ENCODE measurements around the gene FRMD1. TPM values are rescaled to one million over a fixed set of nuclear protein-coding genes. Genes with fewer than 3 reads are reported as not detected.

FRMD1 gene
- total RNA-seq, 1 donor: under 0.01 TPM

GRCh38 chr6:168095171-168095691 is 16.2 kb upstream of the FRMD1 start:
- Histone ChIP-seq H3K36me3 (ENCODE audit: insufficient read depth, low read length) (no peaks in the 10 kb centered on the region), H2AFZ (ENCODE audit: low read length) (no peak overlapping the region), H3K4me2 (ENCODE audit: insufficient read depth, low read length) (no peak overlapping the region), H4K20me1 (ENCODE audit: insufficient read depth, low read length) (no peaks in the 10 kb centered on the region), H3K4me1 (ENCODE audit: insufficient read depth, low read length) (no peaks in the 10 kb centered on the region), H3K9me3 (ENCODE audit: low read depth, low read length) (no peaks in the 10 kb centered on the region), H3K4me3 (ENCODE audit: insufficient read depth, low read length) (no peak overlapping the region), H3K27ac (ENCODE audit: low read depth, low read length) (no peak overlapping the region), H3K27me3 (ENCODE audit: insufficient read depth, low read length) (no peaks in the 10 kb centered on the region), H3K79me2 (ENCODE audit: insufficient read depth, low read length) (no peaks in the 10 kb centered on the region)
- DNase-seq (ENCODE audit: insufficient read length, low spot score, missing footprints): peak; percentile 63
- TF ChIP-seq, protein P1, sequence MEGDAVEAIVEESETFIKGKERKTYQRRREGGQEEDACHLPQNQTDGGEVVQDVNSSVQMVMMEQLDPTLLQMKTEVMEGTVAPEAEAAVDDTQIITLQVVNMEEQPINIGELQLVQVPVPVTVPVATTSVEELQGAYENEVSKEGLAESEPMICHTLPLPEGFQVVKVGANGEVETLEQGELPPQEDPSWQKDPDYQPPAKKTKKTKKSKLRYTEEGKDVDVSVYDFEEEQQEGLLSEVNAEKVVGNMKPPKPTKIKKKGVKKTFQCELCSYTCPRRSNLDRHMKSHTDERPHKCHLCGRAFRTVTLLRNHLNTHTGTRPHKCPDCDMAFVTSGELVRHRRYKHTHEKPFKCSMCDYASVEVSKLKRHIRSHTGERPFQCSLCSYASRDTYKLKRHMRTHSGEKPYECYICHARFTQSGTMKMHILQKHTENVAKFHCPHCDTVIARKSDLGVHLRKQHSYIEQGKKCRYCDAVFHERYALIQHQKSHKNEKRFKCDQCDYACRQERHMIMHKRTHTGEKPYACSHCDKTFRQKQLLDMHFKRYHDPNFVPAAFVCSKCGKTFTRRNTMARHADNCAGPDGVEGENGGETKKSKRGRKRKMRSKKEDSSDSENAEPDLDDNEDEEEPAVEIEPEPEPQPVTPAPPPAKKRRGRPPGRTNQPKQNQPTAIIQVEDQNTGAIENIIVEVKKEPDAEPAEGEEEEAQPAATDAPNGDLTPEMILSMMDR (IDR thresholded peaks at IDR 0.05; ENCODE audit: extremely low read depth, low read depth, low read length): no peak

GRCh38 chr6:168093634-168094033 is 14.6 kb upstream of the FRMD1 start:
- H3K79me2 ChIP-seq (ENCODE audit: insufficient read depth, low read length): no peaks in the 10 kb centered on the region
- H3K27me3 ChIP-seq (ENCODE audit: insufficient read depth, low read length): no peaks in the 10 kb centered on the region
- H2AFZ ChIP-seq (ENCODE audit: low read length): no peak overlapping the region
- H3K27ac ChIP-seq (ENCODE audit: low read depth, low read length): no peak overlapping the region
- H3K9me3 ChIP-seq (ENCODE audit: low read depth, low read length): no peaks in the 10 kb centered on the region
- TF ChIP-seq, protein P1 (IDR thresholded peaks at IDR 0.05; ENCODE audit: extremely low read depth, low read depth, low read length): no peak
- no peaks in the 10 kb centered on the region for H4K20me1 ChIP-seq (ENCODE audit: insufficient read depth, low read length)
- DNase-seq (ENCODE audit: insufficient read length, low spot score, missing footprints): no peak
- H3K36me3 ChIP-seq (ENCODE audit: insufficient read depth, low read length): no peaks in the 10 kb centered on the region
- H3K4me1 ChIP-seq (ENCODE audit: insufficient read depth, low read length): no peaks in the 10 kb centered on the region
- H3K4me3 ChIP-seq (ENCODE audit: insufficient read depth, low read length): no peak overlapping the region
- H3K4me2 ChIP-seq (ENCODE audit: insufficient read depth, low read length): no peak overlapping the region

DNA sequence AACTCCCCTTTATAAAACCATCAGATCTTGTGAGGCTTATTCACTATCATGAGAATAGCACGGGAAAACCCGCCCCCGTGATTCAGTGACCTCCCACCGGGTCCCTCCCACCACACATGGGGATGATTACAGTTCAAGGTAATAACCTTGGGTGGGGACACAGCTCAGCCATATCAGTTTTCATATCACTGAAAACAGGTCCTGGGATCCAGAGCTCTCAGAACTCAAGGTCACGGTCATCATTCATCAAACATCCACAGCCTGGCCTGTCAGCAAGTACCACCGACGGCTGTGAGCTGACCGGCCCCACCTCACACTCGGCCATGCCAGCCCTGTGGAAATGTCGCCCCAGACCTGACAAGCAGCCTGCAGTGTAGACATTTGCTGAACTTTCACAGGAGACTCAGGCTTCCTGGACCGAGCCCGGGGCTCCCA is 14.1 kb upstream of the FRMD1 start:
- Histone ChIP-seq H3K79me2 (ENCODE audit: insufficient read depth, low read length) (no peaks in the 10 kb centered on the region), H2AFZ (ENCODE audit: low read length) (no peak overlapping the region), H3K4me1 (ENCODE audit: insufficient read depth, low read length) (no peaks in the 10 kb centered on the region), H4K20me1 (ENCODE audit: insufficient read depth, low read length) (no peaks in the 10 kb centered on the region), H3K4me3 (ENCODE audit: insufficient read depth, low read length) (no peak overlapping the region), H3K4me2 (ENCODE audit: insufficient read depth, low read length) (no peak overlapping the region), H3K36me3 (ENCODE audit: insufficient read depth, low read length) (no peaks in the 10 kb centered on the region), H3K27me3 (ENCODE audit: insufficient read depth, low read length) (no peaks in the 10 kb centered on the region), H3K9me3 (ENCODE audit: low read depth, low read length) (no peaks in the 10 kb centered on the region), H3K27ac (ENCODE audit: low read depth, low read length) (no peak overlapping the region)
- TF ChIP-seq, protein P1 (IDR thresholded peaks at IDR 0.05; ENCODE audit: extremely low read depth, low read depth, low read length): no peak
- DNase-seq (ENCODE audit: insufficient read length, low spot score, missing footprints): no peak

- H3K4me3 ChIP-seq (ENCODE audit: insufficient read depth, low read length): no peak overlapping the region
- no peaks in the 10 kb centered on the region for H3K36me3 ChIP-seq (ENCODE audit: insufficient read depth, low read length)
- no peaks in the 10 kb centered on the region for H3K79me2 ChIP-seq (ENCODE audit: insufficient read depth, low read length)
- no peaks in the 10 kb centered on the region for H4K20me1 ChIP-seq (ENCODE audit: insufficient read depth, low read length)
- no peak overlapping the region for H3K4me2 ChIP-seq (ENCODE audit: insufficient read depth, low read length)
- H2AFZ ChIP-seq (ENCODE audit: low read length): no peak overlapping the region
- DNase-seq (ENCODE audit: insufficient read length, low spot score, missing footprints): no peak
- no peak overlapping the region for H3K27ac ChIP-seq (ENCODE audit: low read depth, low read length)
- H3K4me1 ChIP-seq (ENCODE audit: insufficient read depth, low read length): no peaks in the 10 kb centered on the region
- H3K9me3 ChIP-seq (ENCODE audit: low read depth, low read length): no peaks in the 10 kb centered on the region
- H3K27me3 ChIP-seq (ENCODE audit: insufficient read depth, low read length): no peaks in the 10 kb centered on the region
- TF ChIP-seq, protein P1 (IDR thresholded peaks at IDR 0.05; ENCODE audit: extremely low read depth, low read depth, low read length): no peak
Observed at GRCh38 chr6:168092541-168092940, 13.5 kb upstream of the FRMD1 start.

Data from osteoblast (primary cell).